Right renal pelvis (tissue), 4 donors: ENCODE results near the gene PADI4. TPM values are rescaled to one million over a fixed set of nuclear protein-coding genes. Genes with fewer than 3 reads are reported as not detected.
"Not testable (repeated sequence)": the region's sequence is repeated elsewhere in the genome, so short reads cannot be mapped to it uniquely, and the experiment has no call there.

Experiments
- DNase-seq, 4 donors: peaks; one replicate each; pipeline ENCODE4 v3.0.0-alpha.2; 2013; ENCODE audit warnings: low read depth in 4 of 4, low spot score in 3 of 4, missing footprints in 1 of 4
- polyA plus RNA-seq, 4 donors: library from polyadenylated mRNA; unstranded; fragments of 120-200 nt; gene quantifications; one replicate each; pipeline ENCODE4 v1.2.1, GENCODE V29; 2013; ENCODE audit not compliant: insufficient read length in 4 of 4

Gene PADI4
- polyA plus RNA-seq, 4 donors: 0.14 to 1.3 (median 0.65) TPM

DNA sequence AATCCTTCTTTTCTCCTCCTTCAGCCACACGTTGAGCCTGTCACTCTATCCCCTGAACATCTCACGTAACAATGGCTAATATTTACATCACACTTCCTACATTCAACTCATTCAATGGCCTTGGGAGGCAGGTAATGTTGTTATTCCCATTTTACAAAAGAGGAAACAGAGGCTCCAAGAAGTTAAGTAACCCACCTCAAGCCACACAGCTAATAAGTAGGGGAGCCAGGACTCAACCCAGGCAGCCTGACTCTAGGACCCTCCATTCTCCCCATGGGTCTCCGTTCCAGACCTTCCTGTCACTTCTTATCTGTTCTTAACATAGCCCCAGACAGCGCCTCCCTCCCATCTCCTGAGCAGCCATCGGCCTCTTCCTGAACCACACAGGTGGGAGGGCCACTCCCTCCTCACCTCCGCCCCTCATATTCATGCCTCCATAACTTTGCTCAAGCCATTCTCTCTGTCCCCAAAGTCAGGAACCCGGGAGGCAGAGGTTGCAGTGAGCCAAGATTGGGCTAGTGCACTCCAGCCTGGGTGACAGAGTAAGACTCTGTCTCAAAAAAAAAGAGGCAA lies 2.2 kb downstream of the PADI4 start:
- no peak for DNase-seq

DNA sequence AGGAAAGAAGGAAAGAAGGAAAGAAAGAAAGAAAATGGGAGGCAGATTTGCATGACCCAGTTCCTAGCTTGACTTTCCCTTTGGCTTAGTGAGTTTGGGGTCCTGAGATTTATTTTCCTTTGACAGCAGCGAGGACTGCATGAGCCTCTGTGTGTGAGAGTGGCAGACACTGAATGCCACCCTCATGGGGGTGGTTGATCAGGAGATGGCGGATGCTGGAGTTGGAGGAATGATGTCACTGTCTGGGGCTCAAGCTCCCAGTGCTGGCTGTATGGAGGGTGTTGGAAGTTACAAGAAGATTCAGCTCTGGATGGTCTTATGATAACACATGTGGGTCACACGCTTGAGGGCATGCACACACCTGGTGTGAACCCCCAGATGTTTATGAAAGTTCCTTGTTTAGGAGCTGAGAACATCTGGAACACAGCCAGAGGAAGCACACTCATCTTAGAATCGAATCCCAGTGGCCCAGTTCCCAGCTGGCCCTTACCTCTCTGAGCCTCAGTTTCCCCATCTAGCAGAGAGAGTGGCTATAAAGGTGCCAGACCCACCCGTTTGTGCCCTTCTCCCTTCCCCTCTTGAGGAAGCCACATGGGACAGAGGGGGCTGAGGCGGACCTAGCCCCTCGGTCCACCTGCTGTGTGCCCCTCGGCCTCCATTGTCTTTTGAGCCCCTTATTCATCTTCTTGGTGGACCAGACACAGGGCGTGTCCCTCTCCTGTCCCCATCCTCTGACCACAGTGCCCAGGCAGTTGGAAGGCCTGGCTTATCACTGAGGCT lies 5.7 kb downstream of the PADI4 start:
- DNase-seq: no peak

GRCh38 chr1:17314491-17314971 lies 6.5 kb downstream of the PADI4 start:
- DNase-seq: no peak

GRCh38 chr1:17315542-17316130 lies 7.6 kb downstream of the PADI4 start:
- no peak for DNase-seq

DNA sequence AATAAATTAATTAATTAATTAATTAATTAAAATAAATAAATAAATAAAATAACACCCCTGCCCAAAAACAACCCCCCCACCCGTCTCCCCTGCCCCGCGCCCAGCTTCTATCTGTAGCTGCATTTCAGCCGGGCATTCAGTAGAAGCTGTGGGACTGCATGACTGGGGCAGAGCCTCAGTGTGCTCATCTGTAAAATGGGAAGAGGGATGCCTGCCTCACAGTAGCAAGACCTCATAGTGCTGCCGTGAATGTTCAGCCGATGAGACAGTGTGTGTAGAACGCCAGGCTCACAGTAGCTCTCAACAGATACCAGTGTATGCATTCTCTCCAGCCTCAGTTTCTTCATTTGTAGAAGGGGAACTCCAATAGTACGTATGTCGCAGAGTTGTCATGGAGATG lies 8.7 kb downstream of the PADI4 start:
- no peak for DNase-seq

DNA sequence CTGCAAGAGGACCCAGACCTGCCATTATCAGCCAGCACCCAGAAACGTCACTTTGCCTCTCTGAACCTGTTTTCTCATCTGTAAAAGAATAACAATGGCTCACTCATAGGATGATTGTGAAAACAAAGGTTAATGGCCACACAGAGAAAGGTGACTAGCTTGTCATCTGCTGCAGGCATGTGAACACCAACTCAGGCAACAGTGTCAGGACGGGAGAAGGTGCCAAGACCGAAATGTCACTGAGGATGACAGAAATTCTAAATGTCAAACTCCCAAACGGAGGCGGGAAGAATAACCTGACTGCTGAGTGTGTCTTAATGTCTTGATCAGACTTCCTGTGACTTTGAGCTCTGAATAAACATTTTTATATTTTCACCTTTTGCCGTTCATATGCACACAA lies 10.3 kb downstream of the PADI4 start:
- no peak for DNase-seq

GRCh38 chr1:17319561-17320350 lies 11.8 kb downstream of the PADI4 start:
- no peak for DNase-seq

DNA sequence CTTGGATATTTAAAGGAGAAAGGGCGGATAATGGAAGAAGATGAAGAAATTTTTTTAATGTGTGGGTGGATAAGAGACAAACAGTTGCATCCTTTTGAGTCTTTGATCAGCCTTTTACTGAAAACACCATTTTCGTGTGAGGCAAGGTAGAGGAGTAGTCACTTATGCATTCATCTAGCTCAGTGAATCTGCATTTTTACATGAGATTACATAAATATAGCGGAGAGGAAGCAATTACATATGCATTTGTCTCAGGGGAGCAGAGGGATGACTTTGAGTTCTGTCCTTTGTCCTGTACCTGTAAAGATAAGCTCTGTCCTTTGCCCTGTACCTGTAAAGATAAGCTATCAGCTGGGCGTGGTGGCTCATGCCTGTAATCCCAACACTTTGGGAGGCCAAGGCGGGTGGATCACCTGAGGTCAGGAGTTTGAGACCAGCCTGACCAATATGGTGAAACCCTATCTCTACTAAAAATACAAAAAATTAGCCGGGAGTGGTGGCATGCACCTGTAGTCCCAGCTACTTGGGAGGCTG lies 13.9 kb downstream of the PADI4 start:
- not testable (repeated sequence) for DNase-seq

DNA sequence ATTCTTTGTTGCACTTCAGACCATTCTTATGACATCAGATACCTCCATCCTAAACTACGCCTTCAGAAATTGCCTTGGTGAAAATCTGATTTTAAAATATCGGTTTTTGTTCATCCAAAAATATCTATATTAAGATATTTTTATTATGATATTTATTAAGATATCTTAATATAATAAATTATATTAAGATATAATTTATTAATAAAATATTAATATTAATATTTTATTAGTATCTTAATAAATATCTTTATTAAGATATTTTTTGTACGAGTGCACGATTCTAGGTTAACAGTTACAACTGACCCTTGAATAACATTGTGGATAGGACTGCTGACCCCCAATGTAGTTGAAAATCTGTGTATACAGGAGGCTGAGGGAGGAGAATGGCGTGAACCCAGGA lies 20.9 kb downstream of the PADI4 start:
- no peak for DNase-seq

DNA sequence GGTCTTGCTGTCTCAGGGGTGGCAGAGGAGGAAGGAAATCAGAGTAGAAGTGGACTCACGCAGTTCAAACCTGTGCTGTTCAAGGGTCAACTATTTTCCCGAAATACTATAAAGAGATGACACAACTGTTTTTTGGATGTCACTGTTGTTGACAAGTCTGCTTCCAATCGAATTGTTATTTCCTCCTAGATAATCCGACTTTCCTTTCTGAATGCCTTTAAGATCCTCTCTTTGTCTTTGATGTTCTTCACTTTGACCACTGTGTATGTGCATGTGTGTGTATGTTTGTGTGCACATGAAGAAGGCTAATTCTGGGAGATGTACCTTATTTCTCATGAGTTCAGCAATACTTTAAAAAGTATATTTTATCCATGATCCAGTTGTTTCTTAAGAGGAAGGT lies 21.6 kb downstream of the PADI4 start:
- no peak for DNase-seq

- no peak for DNase-seq
Measured at GRCh38 chr1:17330856-17331255, 22.9 kb downstream of the PADI4 start.

DNA sequence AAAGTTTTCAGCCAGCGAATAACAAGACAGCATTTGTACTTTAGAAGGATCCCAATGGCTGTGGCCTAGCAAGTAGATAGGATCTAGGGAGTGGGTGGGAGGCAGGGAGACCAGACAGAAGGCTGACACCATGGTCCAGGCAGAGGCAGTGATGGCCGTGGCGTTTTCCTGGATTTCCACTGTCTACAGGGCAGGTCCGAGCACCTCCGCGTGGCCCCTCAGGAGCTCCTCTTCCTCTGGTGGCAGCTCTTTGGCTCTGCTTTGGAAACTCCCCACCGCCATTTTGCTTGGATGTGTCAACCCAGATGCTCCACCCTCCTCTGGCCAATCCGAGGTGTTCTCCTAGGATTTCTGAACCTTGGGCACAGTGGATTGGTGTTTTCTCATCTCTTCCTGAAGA lies 25.1 kb downstream of the PADI4 start:
- no peak for DNase-seq

- peak; percentile 22 to 43 (median 28) for DNase-seq
Measured at GRCh38 chr1:17335821-17336710, 28.1 kb downstream of the PADI4 start.

DNA sequence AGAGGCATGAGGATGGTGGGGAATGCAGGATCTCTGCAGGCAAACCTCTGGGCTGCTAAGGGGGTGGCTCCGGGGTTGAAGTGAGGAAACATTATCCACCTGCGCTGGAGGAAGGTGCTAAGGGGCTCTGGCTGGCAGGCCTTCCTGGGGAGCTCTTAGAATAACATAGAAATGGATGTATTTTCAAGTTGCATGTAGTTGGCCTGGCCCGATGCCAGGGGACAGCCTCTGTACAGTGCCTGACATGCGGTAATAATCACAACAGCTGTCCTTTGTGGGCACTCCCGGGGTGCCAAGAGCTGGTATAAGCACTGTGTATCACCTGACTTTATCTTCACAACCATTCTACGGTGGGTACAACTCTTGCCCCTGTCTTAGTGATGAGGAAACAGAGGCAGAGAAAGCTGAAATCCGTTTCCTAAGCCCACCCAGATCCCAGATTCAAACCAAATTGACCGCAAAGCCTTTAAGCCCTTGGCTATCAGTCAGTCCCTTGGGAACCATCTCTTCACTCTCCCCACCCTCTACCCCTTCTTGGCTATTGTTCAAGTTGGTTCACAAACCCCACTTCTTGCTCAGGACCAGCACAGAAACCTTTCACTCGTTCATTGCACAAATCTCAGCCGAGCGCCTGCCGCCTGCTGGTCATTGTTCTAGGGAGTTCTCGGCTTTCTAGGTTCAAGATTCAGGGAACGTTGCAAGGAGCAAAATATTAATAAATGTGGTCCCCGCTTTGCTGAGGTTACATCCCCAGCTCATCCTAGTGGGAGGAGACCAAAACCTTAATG lies 30.9 kb downstream of the PADI4 start:
- DNase-seq: no peak

- DNase-seq: no peak
Measured at GRCh38 chr1:17339521-17339920, 31.5 kb downstream of the PADI4 start.

DNA sequence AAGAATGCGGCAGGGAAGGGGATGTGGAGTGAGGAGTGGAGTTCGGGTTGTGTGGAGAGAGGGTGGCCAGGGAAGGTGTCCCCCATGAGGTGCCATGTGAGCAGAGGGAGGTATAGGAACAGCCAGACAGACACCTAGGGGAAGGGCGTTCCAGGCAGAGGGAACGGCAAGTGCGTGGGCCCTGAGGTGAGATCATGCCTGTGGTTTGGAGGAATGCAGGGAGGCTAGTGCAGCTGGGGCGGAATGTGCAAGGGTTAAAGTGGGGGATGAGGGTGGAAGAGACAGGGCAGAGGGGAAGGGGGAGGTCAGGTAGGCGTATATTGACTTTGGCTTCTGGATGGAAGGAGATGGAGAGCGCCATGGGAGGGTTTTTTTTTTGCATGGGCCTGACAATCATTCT lies 32.4 kb downstream of the PADI4 start:
- DNase-seq: no peak

GRCh38 chr1:17342014-17342441 lies 34.0 kb downstream of the PADI4 start:
- DNase-seq: no peak

GRCh38 chr1:17345506-17345905 lies 37.5 kb downstream of the PADI4 start:
- not testable (repeated sequence) for DNase-seq
